ENCODE data around the gene SEC24C. TPM values are rescaled to one million over a fixed set of nuclear protein-coding genes. Genes with fewer than 3 reads are reported as not detected.

Gene SEC24C
- total and polyA plus RNA-seq, 2 donors, result 31.4 to 40.2 TPM

DNA sequence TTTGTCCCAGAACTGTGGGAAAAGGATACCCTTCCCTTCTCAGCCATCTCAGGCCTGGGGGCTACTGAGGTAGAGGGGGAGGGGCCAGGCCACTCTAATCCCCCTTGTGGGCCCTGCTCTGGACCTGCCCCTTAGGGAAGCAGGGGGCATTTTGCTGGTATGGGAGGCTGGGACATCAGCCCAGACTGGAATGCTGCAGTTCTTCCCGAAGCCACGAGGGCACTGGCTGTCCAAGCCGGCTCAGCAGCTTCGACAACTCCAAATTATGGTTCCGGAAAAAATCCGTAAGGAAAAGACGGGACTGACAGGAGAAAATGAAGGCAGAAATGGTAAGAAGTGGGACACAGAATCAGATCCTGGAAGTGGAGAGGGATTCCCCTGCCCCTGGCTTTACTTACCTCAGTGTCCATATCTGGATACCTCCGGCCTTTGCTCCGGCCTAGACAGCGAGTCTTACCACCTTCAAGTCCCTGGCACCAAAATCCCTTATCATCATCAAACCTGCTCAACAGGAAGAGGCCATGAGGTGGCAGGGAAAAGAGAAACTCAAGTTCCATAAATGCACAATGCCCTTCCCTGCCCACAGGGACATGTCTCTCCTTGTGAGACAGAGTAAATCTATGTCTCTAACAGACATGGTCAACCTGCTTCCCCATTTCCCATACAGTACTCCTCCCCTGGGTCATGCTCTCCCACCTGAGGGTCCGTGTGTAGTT lies 58.3 kb downstream of the SEC24C start:
- Histone ChIP-seq H3K27ac (ENCODE audit: low read depth in 1 of 2, low read length in 1 of 2) (no peak overlapping the region), H3K4me3 (ENCODE audit: low read length in 2 of 2) (no peak overlapping the region), H3K4me1 (ENCODE audit: control insufficient read depth in 2 of 2, insufficient read depth in 2 of 2, low read length in 2 of 2) (peaks cover 8 to 16% of the 10 kb centered on the region in 2 donors), H3K36me3 (ENCODE audit: control insufficient read depth in 2 of 2, insufficient read depth in 2 of 2, low read length in 1 of 2) (peaks cover 95 to 99% of the 10 kb centered on the region in 2 donors), H3K9me3 (ENCODE audit: control insufficient read depth in 2 of 2, insufficient read depth in 1 of 2, low read length in 1 of 2) (no peaks in the 10 kb centered on the region), H3K27me3 (ENCODE audit: control insufficient read depth in 2 of 2, insufficient read depth in 1 of 2, low read length in 1 of 2) (no peaks in the 10 kb centered on the region)
- DNase-seq (ENCODE audit: low read depth in 6 of 9, low spot score in 9 of 9), result no peak
- 97% methylated on average over 11 of the region's 11 CpGs for WGBS

DNA sequence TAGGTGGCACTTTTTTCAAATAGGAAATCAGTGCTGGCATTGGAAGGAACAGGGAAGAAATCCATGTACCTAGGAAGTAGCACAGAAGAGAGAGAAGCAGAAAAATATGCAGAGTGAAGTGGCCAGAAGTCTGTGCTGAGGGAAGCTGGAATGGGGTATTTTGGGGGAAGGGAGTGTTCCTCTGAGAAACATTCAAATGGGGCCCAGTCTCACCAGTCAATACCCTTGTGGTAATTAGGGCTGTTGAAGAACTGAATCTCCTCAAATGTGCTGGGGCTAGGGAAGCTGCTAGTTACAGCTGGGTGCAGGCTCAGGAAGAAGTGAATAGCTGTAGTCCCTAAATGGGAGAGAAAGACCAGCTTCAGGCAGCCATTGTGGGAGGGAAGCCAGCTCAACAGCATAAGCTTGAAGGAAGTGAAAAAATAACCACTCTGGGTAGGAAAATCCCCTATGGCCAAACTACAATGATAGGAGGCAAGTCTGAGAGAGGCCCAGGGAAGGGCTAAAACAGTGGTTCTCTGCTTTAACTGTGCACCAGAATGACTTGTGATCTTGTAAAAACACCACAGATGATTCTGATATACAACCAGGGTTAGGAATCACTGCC lies 59.6 kb downstream of the SEC24C start:
- DNase-seq (ENCODE audit: low read depth in 6 of 9, low spot score in 9 of 9), result no peak

DNA sequence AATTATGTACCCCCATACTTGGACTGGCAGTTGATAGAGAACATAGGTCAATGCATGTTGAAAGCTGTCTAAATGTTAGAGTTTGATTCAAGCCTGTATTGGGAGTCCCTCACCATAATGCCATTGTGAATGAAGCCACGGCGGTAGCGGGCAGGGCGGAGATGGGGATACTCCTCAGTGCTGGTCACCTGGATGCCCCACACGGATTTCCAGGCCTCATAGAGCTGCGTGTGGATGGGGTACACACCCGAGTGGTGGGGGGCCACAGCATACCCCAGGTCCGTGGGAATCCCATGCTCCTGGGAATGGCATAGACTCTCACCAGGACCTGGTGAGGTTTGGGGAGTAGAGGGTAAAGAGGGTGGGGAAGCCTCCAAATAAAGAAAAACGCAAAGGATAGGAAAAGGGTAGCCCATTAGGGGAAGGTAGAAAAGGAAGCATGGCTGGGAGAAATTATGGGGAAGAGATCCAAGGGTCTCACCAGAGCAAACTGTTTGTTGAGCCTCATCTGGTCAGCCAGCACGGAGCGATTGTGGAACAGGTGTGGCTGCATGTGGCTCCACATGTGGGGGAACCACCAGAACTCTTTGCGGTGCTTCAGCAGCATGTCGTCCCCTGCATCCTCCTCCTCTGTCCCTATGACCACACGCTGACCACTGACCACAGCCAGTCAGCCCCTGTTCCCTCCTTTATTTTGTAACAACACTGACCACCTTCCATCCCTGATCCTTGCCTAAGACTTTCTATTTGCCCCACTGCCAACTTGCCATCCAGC lies 62.2 kb downstream of the SEC24C start:
- H3K4me1 ChIP-seq (ENCODE audit: control insufficient read depth in 2 of 2, insufficient read depth in 2 of 2, low read length in 2 of 2), result peaks cover 23 to 39% of the 10 kb centered on the region in 2 donors
- no peak overlapping the region for H3K4me3 ChIP-seq (ENCODE audit: low read length in 2 of 2)
- H3K27ac ChIP-seq (ENCODE audit: low read depth in 1 of 2, low read length in 1 of 2), result no peak overlapping the region
- H3K36me3 ChIP-seq (ENCODE audit: control insufficient read depth in 2 of 2, insufficient read depth in 2 of 2, low read length in 1 of 2), result peaks cover 85 to 87% of the 10 kb centered on the region in 2 donors
- WGBS, result 97% methylated on average over 14 of the region's 14 CpGs
- H3K27me3 ChIP-seq (ENCODE audit: control insufficient read depth in 2 of 2, insufficient read depth in 1 of 2, low read length in 1 of 2), result no peaks in the 10 kb centered on the region
- DNase-seq (ENCODE audit: low read depth in 6 of 9, low spot score in 9 of 9), result no peak
- H3K9me3 ChIP-seq (ENCODE audit: control insufficient read depth in 2 of 2, insufficient read depth in 1 of 2, low read length in 1 of 2), result no peaks in the 10 kb centered on the region

More for the DNA sequence above, 59.6 kb downstream of the SEC24C start:
- Histone ChIP-seq H3K4me3 (ENCODE audit: low read length in 2 of 2) (no peak overlapping the region), H3K27me3 (ENCODE audit: control insufficient read depth in 2 of 2, insufficient read depth in 1 of 2, low read length in 1 of 2) (no peaks in the 10 kb centered on the region), H3K4me1 (ENCODE audit: control insufficient read depth in 2 of 2, insufficient read depth in 2 of 2, low read length in 2 of 2) (peaks cover 10 to 26% of the 10 kb centered on the region in 2 donors), H3K27ac (ENCODE audit: low read depth in 1 of 2, low read length in 1 of 2) (peak overlapping the region in 1 of 2 donors; percentile 37), H3K36me3 (ENCODE audit: control insufficient read depth in 2 of 2, insufficient read depth in 2 of 2, low read length in 1 of 2) (peaks cover 97 to 99% of the 10 kb centered on the region in 2 donors), H3K9me3 (ENCODE audit: control insufficient read depth in 2 of 2, insufficient read depth in 1 of 2, low read length in 1 of 2) (no peaks in the 10 kb centered on the region)

DNA sequence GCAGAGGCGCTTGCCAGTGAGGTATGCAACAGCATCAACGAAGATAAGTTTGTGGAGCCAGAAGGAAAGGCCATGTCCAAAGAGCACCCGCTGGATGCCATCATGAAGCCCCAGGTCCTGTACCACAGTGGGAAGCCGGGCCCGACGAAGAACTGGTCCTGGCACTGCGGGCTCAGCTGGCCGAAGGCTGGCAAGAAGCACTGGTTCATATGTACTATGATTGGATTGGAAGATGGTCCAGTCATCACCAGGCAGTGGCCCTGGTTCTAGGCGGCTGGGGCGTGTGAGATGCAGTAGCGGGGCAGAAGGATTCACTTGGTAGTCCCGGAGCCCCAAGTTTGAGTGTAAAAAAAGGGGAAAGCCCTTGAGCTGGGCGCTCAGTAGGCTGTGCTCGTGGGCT lies 63.3 kb downstream of the SEC24C start:
- WGBS, result 98% methylated on average over 14 of the region's 14 CpGs
- Histone ChIP-seq H3K36me3 (ENCODE audit: control insufficient read depth in 2 of 2, insufficient read depth in 2 of 2, low read length in 1 of 2) (peaks cover 74 to 76% of the 10 kb centered on the region in 2 donors), H3K4me3 (ENCODE audit: low read length in 2 of 2) (no peak overlapping the region), H3K4me1 (ENCODE audit: control insufficient read depth in 2 of 2, insufficient read depth in 2 of 2, low read length in 2 of 2) (peaks cover 23 to 42% of the 10 kb centered on the region in 2 donors), H3K9me3 (ENCODE audit: control insufficient read depth in 2 of 2, insufficient read depth in 1 of 2, low read length in 1 of 2) (no peaks in the 10 kb centered on the region), H3K27ac (ENCODE audit: low read depth in 1 of 2, low read length in 1 of 2) (no peak overlapping the region), H3K27me3 (ENCODE audit: control insufficient read depth in 2 of 2, insufficient read depth in 1 of 2, low read length in 1 of 2) (no peaks in the 10 kb centered on the region)
- no peak for DNase-seq (ENCODE audit: low read depth in 6 of 9, low spot score in 9 of 9)

- Histone ChIP-seq H3K27me3 (ENCODE audit: control insufficient read depth in 2 of 2, insufficient read depth in 1 of 2, low read length in 1 of 2) (no peaks in the 10 kb centered on the region), H3K4me3 (ENCODE audit: low read length in 2 of 2) (no peak overlapping the region), H3K4me1 (ENCODE audit: control insufficient read depth in 2 of 2, insufficient read depth in 2 of 2, low read length in 2 of 2) (peaks cover 23 to 42% of the 10 kb centered on the region in 2 donors), H3K27ac (ENCODE audit: low read depth in 1 of 2, low read length in 1 of 2) (no peak overlapping the region), H3K36me3 (ENCODE audit: control insufficient read depth in 2 of 2, insufficient read depth in 2 of 2, low read length in 1 of 2) (peaks cover 67 to 68% of the 10 kb centered on the region in 2 donors), H3K9me3 (ENCODE audit: control insufficient read depth in 2 of 2, insufficient read depth in 1 of 2, low read length in 1 of 2) (no peaks in the 10 kb centered on the region)
- no peak for DNase-seq (ENCODE audit: low read depth in 6 of 9, low spot score in 9 of 9)
- WGBS, result 94% methylated on average over 16 of the region's 16 CpGs
Measured at GRCh38 chr10:73808021-73808815, 64.0 kb downstream of the SEC24C start.

DNA sequence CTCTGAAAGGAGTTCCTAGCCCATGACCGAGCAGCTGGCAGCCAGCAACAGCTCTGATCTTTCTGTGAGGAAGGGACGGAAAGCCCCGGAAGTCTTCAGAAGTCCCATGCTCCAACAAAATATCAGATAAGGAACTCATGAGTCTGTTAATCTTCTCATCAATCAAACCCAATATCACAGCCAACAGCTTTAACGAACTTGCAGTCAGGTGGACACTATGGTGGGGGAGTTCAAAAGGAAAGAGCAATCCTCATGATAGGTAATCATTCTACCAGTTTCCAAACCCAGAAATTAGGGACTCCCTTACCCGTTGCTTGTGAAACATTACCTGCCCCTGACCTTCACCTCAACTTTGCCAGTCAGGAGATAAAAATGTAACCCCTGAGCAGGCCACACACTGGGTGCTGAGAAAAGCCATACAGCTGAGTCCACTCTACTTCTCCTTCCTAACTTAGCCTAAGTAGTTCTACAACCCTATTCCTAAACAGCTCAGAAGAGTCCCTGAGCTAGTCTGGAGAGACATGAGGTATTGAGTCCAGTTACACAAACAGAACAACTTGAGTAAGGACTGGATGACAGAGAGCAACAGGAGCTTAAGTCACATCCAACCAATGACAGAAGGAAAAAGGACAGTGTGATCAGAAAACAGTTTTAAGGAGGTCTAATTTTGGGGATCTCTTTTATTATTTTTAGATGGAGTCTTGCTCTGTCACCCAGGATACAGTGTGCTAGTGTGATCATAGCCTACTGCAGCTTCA lies 65.1 kb downstream of the SEC24C start:
- H3K27ac ChIP-seq (ENCODE audit: low read depth in 1 of 2, low read length in 1 of 2), result no peak overlapping the region
- H3K4me3 ChIP-seq (ENCODE audit: low read length in 2 of 2), result no peak overlapping the region
- H3K9me3 ChIP-seq (ENCODE audit: control insufficient read depth in 2 of 2, insufficient read depth in 1 of 2, low read length in 1 of 2), result no peaks in the 10 kb centered on the region
- H3K27me3 ChIP-seq (ENCODE audit: control insufficient read depth in 2 of 2, insufficient read depth in 1 of 2, low read length in 1 of 2), result no peaks in the 10 kb centered on the region
- H3K4me1 ChIP-seq (ENCODE audit: control insufficient read depth in 2 of 2, insufficient read depth in 2 of 2, low read length in 2 of 2), result peaks cover 23 to 39% of the 10 kb centered on the region in 2 donors
- peaks cover 61 to 65% of the 10 kb centered on the region in 2 donors for H3K36me3 ChIP-seq (ENCODE audit: control insufficient read depth in 2 of 2, insufficient read depth in 2 of 2, low read length in 1 of 2)
- no peak for DNase-seq (ENCODE audit: low read depth in 6 of 9, low spot score in 9 of 9)
- WGBS, result 77% methylated on average over 5 of the region's 5 CpGs

DNA sequence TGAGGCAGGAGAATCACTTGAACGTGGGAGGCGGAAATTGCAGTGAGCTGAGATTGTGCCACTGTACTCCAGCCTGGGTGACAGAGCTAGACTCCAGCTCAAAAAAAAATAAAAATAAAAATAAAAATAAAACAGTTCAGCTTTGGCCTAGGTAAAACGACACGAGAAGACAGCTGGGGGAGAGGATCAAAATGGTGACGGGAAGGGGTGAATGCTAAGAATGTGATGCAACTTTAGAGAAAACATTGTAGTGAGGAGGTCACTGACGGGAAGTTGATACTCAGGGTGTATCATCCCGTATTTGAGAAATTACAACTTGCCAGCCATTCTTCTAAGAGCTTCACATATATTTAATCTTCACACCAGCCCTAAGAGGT lies 66.2 kb downstream of the SEC24C start:
- Histone ChIP-seq H3K27me3 (ENCODE audit: control insufficient read depth in 2 of 2, insufficient read depth in 1 of 2, low read length in 1 of 2) (no peaks in the 10 kb centered on the region), H3K4me1 (ENCODE audit: control insufficient read depth in 2 of 2, insufficient read depth in 2 of 2, low read length in 2 of 2) (peaks cover 23 to 39% of the 10 kb centered on the region in 2 donors), H3K27ac (ENCODE audit: low read depth in 1 of 2, low read length in 1 of 2) (peak overlapping the region; percentile 78 to 96), H3K36me3 (ENCODE audit: control insufficient read depth in 2 of 2, insufficient read depth in 2 of 2, low read length in 1 of 2) (peaks cover 57 to 59% of the 10 kb centered on the region in 2 donors), H3K4me3 (ENCODE audit: low read length in 2 of 2) (peak overlapping the region; percentile 66 to 98), H3K9me3 (ENCODE audit: control insufficient read depth in 2 of 2, insufficient read depth in 1 of 2, low read length in 1 of 2) (no peaks in the 10 kb centered on the region)
- no peak for DNase-seq (ENCODE audit: low read depth in 6 of 9, low spot score in 9 of 9)
- WGBS, result 88% methylated on average over 7 of the region's 7 CpGs

- H3K36me3 ChIP-seq (ENCODE audit: control insufficient read depth in 2 of 2, insufficient read depth in 2 of 2, low read length in 1 of 2), result peaks cover 52 to 54% of the 10 kb centered on the region in 2 donors
- H3K4me1 ChIP-seq (ENCODE audit: control insufficient read depth in 2 of 2, insufficient read depth in 2 of 2, low read length in 2 of 2), result peaks cover 23 to 39% of the 10 kb centered on the region in 2 donors
- peak overlapping the region; percentile 66 to 98 for H3K4me3 ChIP-seq (ENCODE audit: low read length in 2 of 2)
- H3K27ac ChIP-seq (ENCODE audit: low read depth in 1 of 2, low read length in 1 of 2), result peak overlapping the region; percentile 78 to 96
- H3K27me3 ChIP-seq (ENCODE audit: control insufficient read depth in 2 of 2, insufficient read depth in 1 of 2, low read length in 1 of 2), result no peaks in the 10 kb centered on the region
- peak; percentile 41 to 89 (median 69) for DNase-seq (ENCODE audit: low read depth in 6 of 9, low spot score in 9 of 9)
- WGBS, result under 1% methylated on average over 63 of the region's 63 CpGs
- no peaks in the 10 kb centered on the region for H3K9me3 ChIP-seq (ENCODE audit: control insufficient read depth in 2 of 2, insufficient read depth in 1 of 2, low read length in 1 of 2)
Measured at GRCh38 chr10:73810735-73811465, 66.7 kb downstream of the SEC24C start.
